HepG2 (cell line): ENCODE measurements around the gene TEDC1. TPM values are rescaled to one million over a fixed set of nuclear protein-coding genes. Genes with fewer than 3 reads are reported as not detected.

Source experiments
- ADNP ChIP-seq: sonication (generic); formaldehyde crosslinking; IDR thresholded peaks from 2 replicates; pipeline ENCODE4 v1.4.0; 2020; ENCODE audit warnings: missing genetic modification reagents
- KLF12 ChIP-seq: sonication (generic); formaldehyde crosslinking; IDR thresholded peaks from 2 replicates; pipeline ENCODE4 v1.4.0; 2020; ENCODE audit warnings: missing genetic modification reagents, borderline replicate concordance
- REPIN1 ChIP-seq: sonication (generic); formaldehyde crosslinking; IDR thresholded peaks from 2 replicates; pipeline ENCODE4 v1.8.0; 2022; ENCODE audit warnings: missing genetic modification reagents, low read depth, mild to moderate bottlenecking, borderline replicate concordance
- ZNF670 ChIP-seq: sonication (generic); formaldehyde crosslinking; IDR thresholded peaks from 2 replicates; pipeline ENCODE4 v1.8.0; 2022; ENCODE audit warnings: mild to moderate bottlenecking, missing genetic modification reagents, borderline replicate concordance
- polyA plus RNA-seq, 8 experiments: library from polyadenylated mRNA; depleted of rRNA in 3 of 8; stranded (reverse) in 7 of 8; unstranded in 1 of 8; fragments of >200 nt; fragmentation: Illumina TruSeq in 4 of 8; extraction: Trizol in 4 of 8; gene quantifications; 2 replicates each; pipeline versions ENCODE4 v1.2.1 to v1.2.3, GENCODE V29; 2011 to 2016; ENCODE audit warnings: low read depth in 4 of 8, missing spikeins in 1 of 8, mixed read lengths in 1 of 8; ENCODE audit not compliant: insufficient read depth in 1 of 8
- total RNA-seq, 5 experiments: library from RNA; depleted of rRNA; stranded (reverse); fragments of >200 nt; fragmentation: Illumina TruSeq; extraction: Trizol; gene quantifications; 2 replicates each; pipeline ENCODE4 v1.2.3, GENCODE V29; 2016; ENCODE audit warnings: low read depth in 1 of 5
- TF ChIP-seq, protein P1 (sequence below): IDR thresholded peaks from 2 replicates; pipeline ENCODE4 v1.4.0; 2020; ENCODE audit warnings: mild to moderate bottlenecking, missing genetic modification reagents
- TF ChIP-seq, protein P2 (sequence below): sonication (generic); formaldehyde crosslinking; IDR thresholded peaks from 2 replicates; pipeline ENCODE4 v1.4.0; 2020; ENCODE audit warnings: mild to moderate bottlenecking, low read depth, missing genetic modification reagents
- TF ChIP-seq, protein P3 (sequence below): sonication (generic); formaldehyde crosslinking; IDR thresholded peaks from 2 replicates; pipeline ENCODE4 v1.5.0; 2020; ENCODE audit warnings: mild to moderate bottlenecking, missing genetic modification reagents, moderate library complexity
- TF ChIP-seq, protein P4 (sequence below): sonication (generic); formaldehyde crosslinking; IDR thresholded peaks from 2 replicates; pipeline ENCODE4 v1.5.1; 2020; ENCODE audit warnings: mild to moderate bottlenecking, missing genetic modification reagents, borderline replicate concordance
- TF ChIP-seq, protein P5 (sequence below): sonication (generic); formaldehyde crosslinking; IDR thresholded peaks from 2 replicates; pipeline ENCODE4 v1.4.0; 2020; ENCODE audit warnings: missing genetic modification reagents
- TF ChIP-seq, protein P6 (sequence below): sonication (generic); formaldehyde crosslinking; IDR thresholded peaks from 2 replicates; pipeline ENCODE4 v1.5.0; 2020; ENCODE audit warnings: mild to moderate bottlenecking, missing genetic modification reagents, borderline replicate concordance

The TEDC1 gene
- total and polyA plus RNA-seq, 2 of the 13 experiments (the other 11 are each of a cell fraction or from before 2014, with no cell fraction given) = 5.7 to 27.4 TPM

DNA sequence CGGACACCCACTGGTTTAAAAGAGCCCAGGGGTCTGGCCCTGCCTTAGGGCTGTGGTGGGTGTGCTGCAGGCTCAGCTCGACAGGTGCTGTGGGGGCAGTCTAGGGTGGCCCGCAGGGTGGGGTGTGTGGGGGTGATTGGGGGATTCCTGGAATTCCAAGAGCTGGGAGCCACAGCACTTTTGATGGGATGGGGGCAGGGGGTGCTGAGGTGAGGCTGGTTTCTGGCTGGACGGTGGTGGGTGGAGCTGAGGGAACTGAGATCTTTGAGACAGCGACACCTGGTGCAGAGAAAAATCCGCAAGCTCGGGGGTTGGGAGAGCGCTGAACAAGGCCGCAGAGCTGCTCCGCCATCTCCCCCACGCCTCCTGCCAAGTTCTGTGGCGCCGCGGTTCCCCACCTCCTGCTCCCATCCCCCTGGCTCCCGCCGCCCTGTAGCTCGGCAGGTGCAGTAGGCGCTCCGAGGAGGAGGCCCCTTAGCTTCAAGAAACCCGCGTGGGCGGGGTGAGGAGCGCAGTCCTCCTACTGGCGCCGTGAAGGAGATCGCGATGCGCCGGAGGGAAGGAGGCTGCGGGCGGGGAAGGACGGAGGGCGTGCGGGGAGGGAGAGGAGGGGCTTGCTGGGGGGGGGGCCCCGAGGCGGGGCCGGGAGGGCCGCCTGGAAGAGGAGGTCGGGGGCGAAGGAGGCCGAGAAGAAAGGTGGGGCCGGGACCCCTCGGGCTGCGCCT is 1.3 kb upstream of the TEDC1 start (continued):
- TF ChIP-seq, protein P1, sequence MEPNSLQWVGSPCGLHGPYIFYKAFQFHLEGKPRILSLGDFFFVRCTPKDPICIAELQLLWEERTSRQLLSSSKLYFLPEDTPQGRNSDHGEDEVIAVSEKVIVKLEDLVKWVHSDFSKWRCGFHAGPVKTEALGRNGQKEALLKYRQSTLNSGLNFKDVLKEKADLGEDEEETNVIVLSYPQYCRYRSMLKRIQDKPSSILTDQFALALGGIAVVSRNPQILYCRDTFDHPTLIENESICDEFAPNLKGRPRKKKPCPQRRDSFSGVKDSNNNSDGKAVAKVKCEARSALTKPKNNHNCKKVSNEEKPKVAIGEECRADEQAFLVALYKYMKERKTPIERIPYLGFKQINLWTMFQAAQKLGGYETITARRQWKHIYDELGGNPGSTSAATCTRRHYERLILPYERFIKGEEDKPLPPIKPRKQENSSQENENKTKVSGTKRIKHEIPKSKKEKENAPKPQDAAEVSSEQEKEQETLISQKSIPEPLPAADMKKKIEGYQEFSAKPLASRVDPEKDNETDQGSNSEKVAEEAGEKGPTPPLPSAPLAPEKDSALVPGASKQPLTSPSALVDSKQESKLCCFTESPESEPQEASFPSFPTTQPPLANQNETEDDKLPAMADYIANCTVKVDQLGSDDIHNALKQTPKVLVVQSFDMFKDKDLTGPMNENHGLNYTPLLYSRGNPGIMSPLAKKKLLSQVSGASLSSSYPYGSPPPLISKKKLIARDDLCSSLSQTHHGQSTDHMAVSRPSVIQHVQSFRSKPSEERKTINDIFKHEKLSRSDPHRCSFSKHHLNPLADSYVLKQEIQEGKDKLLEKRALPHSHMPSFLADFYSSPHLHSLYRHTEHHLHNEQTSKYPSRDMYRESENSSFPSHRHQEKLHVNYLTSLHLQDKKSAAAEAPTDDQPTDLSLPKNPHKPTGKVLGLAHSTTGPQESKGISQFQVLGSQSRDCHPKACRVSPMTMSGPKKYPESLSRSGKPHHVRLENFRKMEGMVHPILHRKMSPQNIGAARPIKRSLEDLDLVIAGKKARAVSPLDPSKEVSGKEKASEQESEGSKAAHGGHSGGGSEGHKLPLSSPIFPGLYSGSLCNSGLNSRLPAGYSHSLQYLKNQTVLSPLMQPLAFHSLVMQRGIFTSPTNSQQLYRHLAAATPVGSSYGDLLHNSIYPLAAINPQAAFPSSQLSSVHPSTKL (CRISPR knock-in tag) = peak; percentile 28; the same call in 1 of the 2 replicates
- TF ChIP-seq, protein P2, sequence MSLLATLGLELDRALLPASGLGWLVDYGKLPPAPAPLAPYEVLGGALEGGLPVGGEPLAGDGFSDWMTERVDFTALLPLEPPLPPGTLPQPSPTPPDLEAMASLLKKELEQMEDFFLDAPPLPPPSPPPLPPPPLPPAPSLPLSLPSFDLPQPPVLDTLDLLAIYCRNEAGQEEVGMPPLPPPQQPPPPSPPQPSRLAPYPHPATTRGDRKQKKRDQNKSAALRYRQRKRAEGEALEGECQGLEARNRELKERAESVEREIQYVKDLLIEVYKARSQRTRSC = no peak
- TF ChIP-seq, protein P3, sequence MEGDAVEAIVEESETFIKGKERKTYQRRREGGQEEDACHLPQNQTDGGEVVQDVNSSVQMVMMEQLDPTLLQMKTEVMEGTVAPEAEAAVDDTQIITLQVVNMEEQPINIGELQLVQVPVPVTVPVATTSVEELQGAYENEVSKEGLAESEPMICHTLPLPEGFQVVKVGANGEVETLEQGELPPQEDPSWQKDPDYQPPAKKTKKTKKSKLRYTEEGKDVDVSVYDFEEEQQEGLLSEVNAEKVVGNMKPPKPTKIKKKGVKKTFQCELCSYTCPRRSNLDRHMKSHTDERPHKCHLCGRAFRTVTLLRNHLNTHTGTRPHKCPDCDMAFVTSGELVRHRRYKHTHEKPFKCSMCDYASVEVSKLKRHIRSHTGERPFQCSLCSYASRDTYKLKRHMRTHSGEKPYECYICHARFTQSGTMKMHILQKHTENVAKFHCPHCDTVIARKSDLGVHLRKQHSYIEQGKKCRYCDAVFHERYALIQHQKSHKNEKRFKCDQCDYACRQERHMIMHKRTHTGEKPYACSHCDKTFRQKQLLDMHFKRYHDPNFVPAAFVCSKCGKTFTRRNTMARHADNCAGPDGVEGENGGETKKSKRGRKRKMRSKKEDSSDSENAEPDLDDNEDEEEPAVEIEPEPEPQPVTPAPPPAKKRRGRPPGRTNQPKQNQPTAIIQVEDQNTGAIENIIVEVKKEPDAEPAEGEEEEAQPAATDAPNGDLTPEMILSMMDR (CRISPR knock-in tag) = peak; percentile 82
- TF ChIP-seq ZNF670 (CRISPR knock-in tag) = no peak
- no peak for TF ChIP-seq ADNP (CRISPR knock-in tag)
- TF ChIP-seq, protein P4, sequence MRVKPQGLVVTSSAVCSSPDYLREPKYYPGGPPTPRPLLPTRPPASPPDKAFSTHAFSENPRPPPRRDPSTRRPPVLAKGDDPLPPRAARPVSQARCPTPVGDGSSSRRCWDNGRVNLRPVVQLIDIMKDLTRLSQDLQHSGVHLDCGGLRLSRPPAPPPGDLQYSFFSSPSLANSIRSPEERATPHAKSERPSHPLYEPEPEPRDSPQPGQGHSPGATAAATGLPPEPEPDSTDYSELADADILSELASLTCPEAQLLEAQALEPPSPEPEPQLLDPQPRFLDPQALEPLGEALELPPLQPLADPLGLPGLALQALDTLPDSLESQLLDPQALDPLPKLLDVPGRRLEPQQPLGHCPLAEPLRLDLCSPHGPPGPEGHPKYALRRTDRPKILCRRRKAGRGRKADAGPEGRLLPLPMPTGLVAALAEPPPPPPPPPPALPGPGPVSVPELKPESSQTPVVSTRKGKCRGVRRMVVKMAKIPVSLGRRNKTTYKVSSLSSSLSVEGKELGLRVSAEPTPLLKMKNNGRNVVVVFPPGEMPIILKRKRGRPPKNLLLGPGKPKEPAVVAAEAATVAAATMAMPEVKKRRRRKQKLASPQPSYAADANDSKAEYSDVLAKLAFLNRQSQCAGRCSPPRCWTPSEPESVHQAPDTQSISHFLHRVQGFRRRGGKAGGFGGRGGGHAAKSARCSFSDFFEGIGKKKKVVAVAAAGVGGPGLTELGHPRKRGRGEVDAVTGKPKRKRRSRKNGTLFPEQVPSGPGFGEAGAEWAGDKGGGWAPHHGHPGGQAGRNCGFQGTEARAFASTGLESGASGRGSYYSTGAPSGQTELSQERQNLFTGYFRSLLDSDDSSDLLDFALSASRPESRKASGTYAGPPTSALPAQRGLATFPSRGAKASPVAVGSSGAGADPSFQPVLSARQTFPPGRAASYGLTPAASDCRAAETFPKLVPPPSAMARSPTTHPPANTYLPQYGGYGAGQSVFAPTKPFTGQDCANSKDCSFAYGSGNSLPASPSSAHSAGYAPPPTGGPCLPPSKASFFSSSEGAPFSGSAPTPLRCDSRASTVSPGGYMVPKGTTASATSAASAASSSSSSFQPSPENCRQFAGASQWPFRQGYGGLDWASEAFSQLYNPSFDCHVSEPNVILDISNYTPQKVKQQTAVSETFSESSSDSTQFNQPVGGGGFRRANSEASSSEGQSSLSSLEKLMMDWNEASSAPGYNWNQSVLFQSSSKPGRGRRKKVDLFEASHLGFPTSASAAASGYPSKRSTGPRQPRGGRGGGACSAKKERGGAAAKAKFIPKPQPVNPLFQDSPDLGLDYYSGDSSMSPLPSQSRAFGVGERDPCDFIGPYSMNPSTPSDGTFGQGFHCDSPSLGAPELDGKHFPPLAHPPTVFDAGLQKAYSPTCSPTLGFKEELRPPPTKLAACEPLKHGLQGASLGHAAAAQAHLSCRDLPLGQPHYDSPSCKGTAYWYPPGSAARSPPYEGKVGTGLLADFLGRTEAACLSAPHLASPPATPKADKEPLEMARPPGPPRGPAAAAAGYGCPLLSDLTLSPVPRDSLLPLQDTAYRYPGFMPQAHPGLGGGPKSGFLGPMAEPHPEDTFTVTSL (CRISPR knock-in tag) = no peak
- 0 out of 2 replicates have a peak, but pooled peaks have one; percentile 27 for TF ChIP-seq REPIN1 (CRISPR knock-in tag)
- TF ChIP-seq KLF12 = no peak
- TF ChIP-seq, protein P5, sequence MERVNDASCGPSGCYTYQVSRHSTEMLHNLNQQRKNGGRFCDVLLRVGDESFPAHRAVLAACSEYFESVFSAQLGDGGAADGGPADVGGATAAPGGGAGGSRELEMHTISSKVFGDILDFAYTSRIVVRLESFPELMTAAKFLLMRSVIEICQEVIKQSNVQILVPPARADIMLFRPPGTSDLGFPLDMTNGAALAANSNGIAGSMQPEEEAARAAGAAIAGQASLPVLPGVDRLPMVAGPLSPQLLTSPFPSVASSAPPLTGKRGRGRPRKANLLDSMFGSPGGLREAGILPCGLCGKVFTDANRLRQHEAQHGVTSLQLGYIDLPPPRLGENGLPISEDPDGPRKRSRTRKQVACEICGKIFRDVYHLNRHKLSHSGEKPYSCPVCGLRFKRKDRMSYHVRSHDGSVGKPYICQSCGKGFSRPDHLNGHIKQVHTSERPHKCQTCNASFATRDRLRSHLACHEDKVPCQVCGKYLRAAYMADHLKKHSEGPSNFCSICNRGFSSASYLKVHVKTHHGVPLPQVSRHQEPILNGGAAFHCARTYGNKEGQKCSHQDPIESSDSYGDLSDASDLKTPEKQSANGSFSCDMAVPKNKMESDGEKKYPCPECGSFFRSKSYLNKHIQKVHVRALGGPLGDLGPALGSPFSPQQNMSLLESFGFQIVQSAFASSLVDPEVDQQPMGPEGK (CRISPR knock-in tag) = peak; percentile 34
- TF ChIP-seq, protein P6, sequence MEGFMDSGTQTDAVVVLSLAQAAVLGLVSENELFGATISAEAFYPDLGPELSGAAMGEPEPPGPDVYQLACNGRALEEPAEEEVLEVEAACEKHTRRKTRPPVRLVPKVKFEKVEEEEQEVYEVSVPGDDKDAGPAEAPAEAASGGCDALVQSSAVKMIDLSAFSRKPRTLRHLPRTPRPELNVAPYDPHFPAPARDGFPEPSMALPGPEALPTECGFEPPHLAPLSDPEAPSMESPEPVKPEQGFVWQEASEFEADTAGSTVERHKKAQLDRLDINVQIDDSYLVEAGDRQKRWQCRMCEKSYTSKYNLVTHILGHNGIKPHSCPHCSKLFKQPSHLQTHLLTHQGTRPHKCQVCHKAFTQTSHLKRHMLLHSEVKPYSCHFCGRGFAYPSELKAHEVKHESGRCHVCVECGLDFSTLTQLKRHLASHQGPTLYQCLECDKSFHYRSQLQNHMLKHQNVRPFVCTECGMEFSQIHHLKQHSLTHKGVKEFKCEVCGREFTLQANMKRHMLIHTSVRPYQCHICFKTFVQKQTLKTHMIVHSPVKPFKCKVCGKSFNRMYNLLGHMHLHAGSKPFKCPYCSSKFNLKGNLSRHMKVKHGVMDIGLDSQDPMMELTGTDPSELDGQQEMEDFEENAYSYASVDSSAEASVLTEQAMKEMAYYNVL (CRISPR knock-in tag) = peak; percentile 36; the same call in 1 of the 2 replicates
